Uterine smooth muscle cell (primary cell): Measurements from ENCODE around the gene KCNMB4. TPM values are rescaled to one million over a fixed set of nuclear protein-coding genes. Genes with fewer than 3 reads are reported as not detected.

Experiments
- total RNA-seq: library from RNA; depleted of rRNA; stranded (reverse); fragments of >200 nt; gene quantifications from 2 replicates; pipeline ENCODE4 v1.2.3, GENCODE V29; 2014

KCNMB4 gene, protein sequence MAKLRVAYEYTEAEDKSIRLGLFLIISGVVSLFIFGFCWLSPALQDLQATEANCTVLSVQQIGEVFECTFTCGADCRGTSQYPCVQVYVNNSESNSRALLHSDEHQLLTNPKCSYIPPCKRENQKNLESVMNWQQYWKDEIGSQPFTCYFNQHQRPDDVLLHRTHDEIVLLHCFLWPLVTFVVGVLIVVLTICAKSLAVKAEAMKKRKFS
- total RNA-seq = 1.00 and 1.2 TPM in 2 replicates

DNA sequence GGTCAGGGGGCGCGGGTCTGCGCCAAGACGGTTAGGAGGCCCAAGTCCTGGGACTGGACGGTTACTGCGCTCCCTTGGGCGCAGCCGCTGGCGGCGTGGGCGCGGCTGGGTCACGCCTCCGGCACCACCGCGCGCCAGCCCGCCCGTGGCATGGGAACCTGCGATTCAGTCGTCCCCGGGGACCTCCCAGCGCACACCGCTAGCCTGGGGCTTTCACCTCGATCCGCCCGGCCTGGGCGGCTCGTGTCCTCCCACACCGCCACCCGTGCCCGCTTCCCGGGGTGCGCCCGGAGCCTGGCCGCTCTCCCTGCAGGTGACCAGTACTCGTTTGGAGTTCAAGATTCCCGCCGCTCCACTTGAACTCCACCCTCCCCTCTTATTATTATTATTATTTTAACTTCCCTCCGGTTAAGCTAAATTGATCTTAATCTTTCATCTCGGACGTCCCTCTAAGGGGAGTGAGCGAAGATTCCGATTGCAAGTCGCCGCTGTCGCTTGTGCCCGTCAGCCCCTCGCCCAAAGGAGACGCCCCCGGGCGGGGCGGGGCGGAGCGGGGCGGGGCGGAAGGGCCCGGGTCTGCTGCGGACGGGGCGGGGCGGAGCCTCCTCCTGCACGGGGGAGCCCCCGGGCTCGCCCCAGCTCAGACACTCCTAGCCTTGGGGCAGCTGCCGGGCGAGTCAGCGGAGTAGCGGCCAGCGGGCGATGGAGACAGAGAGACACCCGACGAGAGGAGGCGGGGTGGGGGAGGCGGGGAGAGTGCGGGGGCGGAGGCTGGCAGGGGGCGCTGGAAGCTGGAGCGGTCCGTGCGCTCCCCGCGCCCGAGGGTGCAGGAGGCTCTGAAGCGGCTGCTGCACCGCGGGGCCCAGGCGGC is at the start of gene KCNMB4:
KCNMB4 (plus strand) TSS at position 643 of the 871 bp plus-strand sequence. CDS start 445 bp downstream, outside the sequence.

Other genes with a start within 250 kb of the KCNMB4 start
- gene CNOT2, start 122.9 kb upstream of the KCNMB4 start, total RNA-seq = 145 and 188 TPM in 2 replicates